Retinal pigment epithelial cell (primary cell): ENCODE results near the gene CNTN6.
A peak's percentile ranks its signal among the peaks of the same experiment; 100 is the strongest.

Experiments
- DNase-seq: peaks from one replicate; pipeline ENCODE4 v3.0.0-alpha.2; 2010; ENCODE audit warnings: low read depth
- H3K4me3 ChIP-seq: 2 replicates; pipeline ENCODE4 v1.5.1; 2011; ENCODE audit warnings: mild to moderate bottlenecking, low read length, control low read depth, moderate library complexity
- TF ChIP-seq, protein P1 (sequence below): conservative IDR thresholded peaks from 2 replicates; pipeline ENCODE4 v1.5.1; 2011; ENCODE audit warnings: low read depth, low read length, control low read depth, inconsistent platforms

The CNTN6 gene

DNA sequence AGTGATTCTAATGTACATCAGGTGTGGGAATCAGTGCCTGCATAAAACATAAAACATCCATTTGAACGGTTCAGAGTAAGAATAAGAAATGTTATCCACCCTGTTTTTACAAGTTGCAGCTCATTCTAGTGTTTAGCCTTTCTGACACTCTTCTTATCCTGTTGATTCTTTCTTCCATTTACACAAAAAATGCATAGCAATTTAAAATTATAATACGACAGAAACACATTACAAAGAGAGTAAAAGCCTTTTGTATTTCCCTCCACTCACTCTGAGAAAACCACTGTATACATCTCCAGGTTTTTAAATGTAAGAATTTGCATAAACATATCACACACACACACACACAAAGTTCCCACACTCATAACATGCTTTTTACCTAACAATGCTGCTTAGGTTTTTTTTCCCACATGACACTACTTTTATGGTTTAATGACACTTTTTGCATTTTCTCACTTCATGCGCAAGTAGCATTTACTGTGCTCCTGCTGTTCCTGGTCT, 199.8 kb downstream of the CNTN6 start:
- H3K4me3 ChIP-seq = no peak overlapping the region
- TF ChIP-seq, protein P1, sequence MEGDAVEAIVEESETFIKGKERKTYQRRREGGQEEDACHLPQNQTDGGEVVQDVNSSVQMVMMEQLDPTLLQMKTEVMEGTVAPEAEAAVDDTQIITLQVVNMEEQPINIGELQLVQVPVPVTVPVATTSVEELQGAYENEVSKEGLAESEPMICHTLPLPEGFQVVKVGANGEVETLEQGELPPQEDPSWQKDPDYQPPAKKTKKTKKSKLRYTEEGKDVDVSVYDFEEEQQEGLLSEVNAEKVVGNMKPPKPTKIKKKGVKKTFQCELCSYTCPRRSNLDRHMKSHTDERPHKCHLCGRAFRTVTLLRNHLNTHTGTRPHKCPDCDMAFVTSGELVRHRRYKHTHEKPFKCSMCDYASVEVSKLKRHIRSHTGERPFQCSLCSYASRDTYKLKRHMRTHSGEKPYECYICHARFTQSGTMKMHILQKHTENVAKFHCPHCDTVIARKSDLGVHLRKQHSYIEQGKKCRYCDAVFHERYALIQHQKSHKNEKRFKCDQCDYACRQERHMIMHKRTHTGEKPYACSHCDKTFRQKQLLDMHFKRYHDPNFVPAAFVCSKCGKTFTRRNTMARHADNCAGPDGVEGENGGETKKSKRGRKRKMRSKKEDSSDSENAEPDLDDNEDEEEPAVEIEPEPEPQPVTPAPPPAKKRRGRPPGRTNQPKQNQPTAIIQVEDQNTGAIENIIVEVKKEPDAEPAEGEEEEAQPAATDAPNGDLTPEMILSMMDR = no peak
- no peak for DNase-seq

DNA sequence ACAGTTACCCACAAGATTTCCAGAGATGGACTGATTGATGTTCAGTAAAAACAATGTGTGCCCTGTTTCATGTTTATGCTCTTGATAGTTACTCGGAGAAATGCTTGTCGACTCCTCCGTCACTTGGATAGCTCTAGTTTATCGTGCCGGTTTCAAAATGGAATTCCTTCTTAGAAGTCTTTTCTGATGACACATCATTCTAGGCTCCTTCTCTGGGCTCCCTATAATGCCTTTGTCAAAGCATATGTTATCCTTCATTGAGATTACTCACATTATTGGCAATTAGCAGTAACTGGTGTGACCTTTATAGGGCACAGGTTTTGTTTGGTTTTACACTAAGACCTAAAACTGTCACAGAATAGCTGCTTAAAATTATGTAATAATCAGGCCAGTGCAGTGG, 201.8 kb downstream of the CNTN6 start:
- H3K4me3 ChIP-seq = no peak overlapping the region
- DNase-seq = peak; percentile 89
- TF ChIP-seq, protein P1 = no peak

GRCh38 chr3:1318296-1319005, 225.6 kb downstream of the CNTN6 start:
- DNase-seq = no peak
- TF ChIP-seq, protein P1 = no peak
- no peak overlapping the region for H3K4me3 ChIP-seq

GRCh38 chr3:1326546-1326945, 233.7 kb downstream of the CNTN6 start:
- no peak for DNase-seq
- no peak overlapping the region for H3K4me3 ChIP-seq
- TF ChIP-seq, protein P1 = no peak

GRCh38 chr3:1330107-1330506, 237.3 kb downstream of the CNTN6 start:
- H3K4me3 ChIP-seq = no peak overlapping the region
- no peak for DNase-seq
- TF ChIP-seq, protein P1 = no peak

DNA sequence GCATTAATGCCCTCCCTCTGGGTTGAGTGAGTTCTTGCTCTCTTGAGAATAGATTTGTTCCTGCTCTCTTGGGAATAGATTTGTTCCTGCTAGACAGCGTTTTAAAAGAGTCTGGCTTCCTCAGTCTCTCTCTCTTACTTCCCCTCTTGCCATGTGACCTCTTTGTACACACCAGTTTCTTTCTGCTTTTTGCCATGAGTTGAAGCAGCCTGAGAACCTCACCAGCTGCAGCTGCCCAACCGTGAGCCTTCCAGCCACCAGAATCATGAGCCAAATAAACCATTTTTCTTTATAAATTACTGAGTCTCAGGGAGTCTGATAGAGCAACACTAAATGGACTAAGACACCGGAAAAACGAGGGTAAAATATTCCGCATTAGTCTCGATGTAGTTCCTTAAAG, 253.6 kb downstream of the CNTN6 start:
- TF ChIP-seq, protein P1 = no peak
- H3K4me3 ChIP-seq = no peak overlapping the region
- no peak for DNase-seq

- no peak overlapping the region for H3K4me3 ChIP-seq
- TF ChIP-seq, protein P1 = peak; percentile 36
- no peak for DNase-seq
Observed at GRCh38 chr3:1348547-1348946, 255.7 kb downstream of the CNTN6 start.
